ENCODE data around the gene GRIPAP1. TPM values are rescaled to one million over a fixed set of nuclear protein-coding genes. Genes with fewer than 3 reads are reported as not detected.

Gene GRIPAP1
- total RNA-seq, 1 donor from 2014 or later: 52.8 TPM

- TF ChIP-seq, protein P1, sequence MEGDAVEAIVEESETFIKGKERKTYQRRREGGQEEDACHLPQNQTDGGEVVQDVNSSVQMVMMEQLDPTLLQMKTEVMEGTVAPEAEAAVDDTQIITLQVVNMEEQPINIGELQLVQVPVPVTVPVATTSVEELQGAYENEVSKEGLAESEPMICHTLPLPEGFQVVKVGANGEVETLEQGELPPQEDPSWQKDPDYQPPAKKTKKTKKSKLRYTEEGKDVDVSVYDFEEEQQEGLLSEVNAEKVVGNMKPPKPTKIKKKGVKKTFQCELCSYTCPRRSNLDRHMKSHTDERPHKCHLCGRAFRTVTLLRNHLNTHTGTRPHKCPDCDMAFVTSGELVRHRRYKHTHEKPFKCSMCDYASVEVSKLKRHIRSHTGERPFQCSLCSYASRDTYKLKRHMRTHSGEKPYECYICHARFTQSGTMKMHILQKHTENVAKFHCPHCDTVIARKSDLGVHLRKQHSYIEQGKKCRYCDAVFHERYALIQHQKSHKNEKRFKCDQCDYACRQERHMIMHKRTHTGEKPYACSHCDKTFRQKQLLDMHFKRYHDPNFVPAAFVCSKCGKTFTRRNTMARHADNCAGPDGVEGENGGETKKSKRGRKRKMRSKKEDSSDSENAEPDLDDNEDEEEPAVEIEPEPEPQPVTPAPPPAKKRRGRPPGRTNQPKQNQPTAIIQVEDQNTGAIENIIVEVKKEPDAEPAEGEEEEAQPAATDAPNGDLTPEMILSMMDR (IDR thresholded peaks at IDR 0.05): no peak
- intact Hi-C loops (cut with DNase I): no loop called here
- DNase-seq (no peak), ATAC-seq (no peak)
- Histone ChIP-seq H3K9me3 (no peaks in the 10 kb centered on the region), H3K27me3 (no peaks in the 10 kb centered on the region), H3K4me3 (no peak overlapping the region), H3K36me3 (peaks cover 9% of the 10 kb centered on the region), H3K27ac (no peak overlapping the region), H3K4me1 (peaks cover 4% of the 10 kb centered on the region)
Measured at GRCh38 chrX:48935301-48935670, 66.8 kb downstream of the GRIPAP1 start.

DNA sequence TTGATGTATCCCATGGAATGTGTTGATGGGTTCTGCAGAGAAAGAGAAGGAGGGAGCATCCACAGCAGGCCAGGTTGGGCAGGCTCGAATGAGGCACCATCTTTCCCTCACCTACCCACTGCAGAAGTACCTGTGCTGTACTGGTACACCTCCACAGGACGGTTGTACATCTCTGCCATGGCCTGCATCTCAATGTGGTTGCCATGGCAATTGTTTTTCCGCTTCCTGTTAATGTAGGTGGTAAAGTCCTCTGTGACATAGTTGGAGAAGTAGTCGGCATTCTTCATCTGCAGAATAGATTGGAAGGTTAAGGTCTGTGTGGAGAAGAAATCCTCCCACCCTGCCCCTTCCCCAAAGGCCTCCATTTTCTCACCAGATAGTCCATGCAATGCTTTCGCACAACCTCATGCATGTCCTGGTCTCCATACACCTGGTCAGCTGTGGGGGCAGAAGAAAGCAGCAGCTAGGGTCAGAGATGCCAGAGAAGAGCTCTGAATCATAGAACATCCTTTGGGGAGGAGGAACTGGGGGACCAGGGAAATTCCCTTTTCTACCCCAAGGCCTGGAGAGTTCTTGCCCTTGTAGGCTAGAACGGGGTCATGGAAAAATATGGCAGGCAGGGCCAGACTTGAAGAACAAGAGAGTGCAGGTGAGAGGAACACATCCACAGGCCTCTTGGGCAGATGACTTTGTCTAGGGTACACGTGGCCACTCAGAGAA, 67.3 kb downstream of the GRIPAP1 start:
- TF ChIP-seq, protein P1 (IDR thresholded peaks at IDR 0.05): no peak
- intact Hi-C loops (cut with DNase I): no loop called here
- H3K4me3 ChIP-seq: no peak overlapping the region
- no peak for DNase-seq
- no peaks in the 10 kb centered on the region for H3K9me3 ChIP-seq
- ATAC-seq: no peak
- H3K27ac ChIP-seq: no peak overlapping the region
- peaks cover 9% of the 10 kb centered on the region for H3K36me3 ChIP-seq
- no peaks in the 10 kb centered on the region for H3K27me3 ChIP-seq
- peaks cover 4% of the 10 kb centered on the region for H3K4me1 ChIP-seq

DNA sequence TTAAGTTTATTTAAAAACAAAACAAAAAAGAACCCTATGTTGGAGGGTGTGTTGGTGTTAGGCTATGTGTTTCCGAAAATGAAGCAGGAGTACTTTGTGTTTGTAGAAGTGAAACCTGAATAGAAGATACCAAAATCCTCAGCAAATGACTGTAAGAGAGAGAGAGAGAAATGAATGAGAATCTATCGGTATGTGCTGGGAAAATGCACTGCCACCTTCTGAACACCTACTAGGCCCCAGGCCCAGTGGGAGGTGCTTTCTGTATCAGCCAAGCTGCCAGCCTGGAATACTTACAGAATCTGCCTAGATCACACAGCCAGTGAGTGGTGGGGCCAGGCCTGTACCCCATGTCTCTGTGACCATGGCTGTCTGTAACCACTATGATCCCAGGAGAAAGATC, 68.3 kb downstream of the GRIPAP1 start:
- H3K27ac ChIP-seq: no peak overlapping the region
- intact Hi-C loops (cut with DNase I): no loop called here
- no peaks in the 10 kb centered on the region for H3K27me3 ChIP-seq
- DNase-seq (no peak), ATAC-seq (no peak)
- peaks cover 4% of the 10 kb centered on the region for H3K4me1 ChIP-seq
- no peaks in the 10 kb centered on the region for H3K9me3 ChIP-seq
- H3K4me3 ChIP-seq: no peak overlapping the region
- H3K36me3 ChIP-seq: peaks cover 9% of the 10 kb centered on the region
- TF ChIP-seq, protein P1 (IDR thresholded peaks at IDR 0.05): no peak

- DNase-seq: no peak
Measured at GRCh38 chrX:48927736-48928382, 74.2 kb downstream of the GRIPAP1 start.

DNA sequence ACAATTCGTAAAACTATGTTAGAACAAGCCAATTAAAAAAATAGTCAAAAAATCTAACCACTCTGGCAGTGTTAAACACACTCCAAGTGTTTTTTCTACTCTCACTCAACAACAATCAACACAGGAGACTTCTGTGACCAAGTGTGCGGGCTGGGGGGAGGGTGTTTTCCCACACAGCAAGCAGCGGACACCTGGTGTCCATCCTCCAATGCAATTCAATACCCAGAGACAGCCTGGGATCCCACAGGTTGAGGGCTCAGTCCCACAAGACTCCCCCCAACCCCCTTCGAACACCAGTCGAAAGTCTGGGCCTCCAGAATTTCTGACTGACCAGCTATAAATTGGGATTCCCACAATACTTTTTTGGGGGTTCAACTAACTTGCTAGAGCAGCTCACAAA, 74.9 kb downstream of the GRIPAP1 start:
- DNase-seq (no peak), ATAC-seq (no peak)
- no peaks in the 10 kb centered on the region for H3K27me3 ChIP-seq
- no peak overlapping the region for H3K4me3 ChIP-seq
- H3K4me1 ChIP-seq: no peaks in the 10 kb centered on the region
- no peaks in the 10 kb centered on the region for H3K9me3 ChIP-seq
- TF ChIP-seq, protein P1 (IDR thresholded peaks at IDR 0.05): no peak
- intact Hi-C loops (cut with DNase I): no loop called here
- H3K36me3 ChIP-seq: peaks cover 21% of the 10 kb centered on the region
- H3K27ac ChIP-seq: no peak overlapping the region

More at GRCh38 chrX:48927736-48928382, 74.2 kb downstream of the GRIPAP1 start:
- Histone ChIP-seq H3K9me3 (no peaks in the 10 kb centered on the region), H3K4me1 (no peaks in the 10 kb centered on the region), H3K36me3 (peaks cover 15% of the 10 kb centered on the region), H3K27ac (no peak overlapping the region), H3K27me3 (no peaks in the 10 kb centered on the region), H3K4me3 (no peak overlapping the region)
- no peak for ATAC-seq
- intact Hi-C loops (cut with DNase I): no loop called here
- TF ChIP-seq, protein P1 (IDR thresholded peaks at IDR 0.05): no peak

Measured in upper lobe of right lung (tissue), 1 donor.